ENCODE results near the gene IFFO2.

Gene IFFO2

DNA sequence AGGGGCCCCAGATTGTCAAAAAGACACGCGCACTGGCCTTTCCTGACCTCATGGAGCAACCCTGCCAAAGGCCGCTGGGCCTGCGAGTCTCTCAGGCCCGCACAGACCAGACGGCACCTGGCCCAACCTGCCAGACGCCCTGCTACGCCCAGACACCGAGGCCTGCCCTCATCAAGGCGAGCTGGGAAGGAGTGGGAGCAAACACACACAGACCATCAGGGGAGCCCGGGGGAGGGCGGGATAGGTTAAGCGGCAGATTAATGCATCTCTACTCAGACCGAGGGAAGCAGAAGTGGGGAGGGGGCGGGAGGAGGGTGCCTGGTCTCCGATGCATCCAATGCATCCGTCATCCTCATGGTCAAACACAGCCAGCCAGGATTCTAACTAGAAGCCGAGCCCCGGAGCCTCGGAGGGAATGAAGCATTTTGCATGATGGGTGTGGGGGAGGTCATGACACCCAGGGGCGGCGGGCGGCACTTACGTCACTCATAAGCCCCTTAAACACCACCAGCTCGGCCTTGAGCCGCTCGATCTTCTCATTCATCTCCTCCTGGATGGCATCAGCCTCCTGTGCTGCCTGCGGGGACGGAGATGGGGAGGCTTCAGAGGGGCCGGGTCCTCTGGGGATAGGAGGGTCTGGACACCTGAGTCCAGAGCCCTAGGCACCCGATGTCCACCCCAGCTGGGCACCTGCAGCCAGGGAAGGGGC lies 37.1 kb downstream of the IFFO2 start:
- DNase-seq (ENCODE audit: low read depth in 2 of 2): no peak

DNA sequence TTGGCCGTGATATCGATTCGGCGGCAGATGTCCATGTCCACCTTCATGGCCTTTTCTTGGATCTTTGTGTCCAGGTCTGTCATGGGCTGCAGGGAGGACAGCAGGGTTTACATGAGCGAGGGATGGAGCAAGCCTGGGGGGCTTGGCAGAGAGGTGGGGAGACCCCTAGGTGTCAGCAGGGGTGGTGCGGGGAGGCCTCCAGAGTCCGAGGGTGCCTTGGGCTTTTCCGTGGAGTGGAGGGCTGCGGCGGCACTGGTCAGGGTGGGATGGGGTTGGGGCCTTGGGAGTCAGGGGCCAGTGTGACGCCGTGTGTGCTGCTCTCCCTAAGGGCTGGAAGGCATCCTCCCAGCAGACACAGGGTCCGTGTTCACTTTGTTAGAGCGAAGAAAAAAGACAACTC lies 38.1 kb downstream of the IFFO2 start:
- no peak for DNase-seq (ENCODE audit: low read depth in 2 of 2)

DNA sequence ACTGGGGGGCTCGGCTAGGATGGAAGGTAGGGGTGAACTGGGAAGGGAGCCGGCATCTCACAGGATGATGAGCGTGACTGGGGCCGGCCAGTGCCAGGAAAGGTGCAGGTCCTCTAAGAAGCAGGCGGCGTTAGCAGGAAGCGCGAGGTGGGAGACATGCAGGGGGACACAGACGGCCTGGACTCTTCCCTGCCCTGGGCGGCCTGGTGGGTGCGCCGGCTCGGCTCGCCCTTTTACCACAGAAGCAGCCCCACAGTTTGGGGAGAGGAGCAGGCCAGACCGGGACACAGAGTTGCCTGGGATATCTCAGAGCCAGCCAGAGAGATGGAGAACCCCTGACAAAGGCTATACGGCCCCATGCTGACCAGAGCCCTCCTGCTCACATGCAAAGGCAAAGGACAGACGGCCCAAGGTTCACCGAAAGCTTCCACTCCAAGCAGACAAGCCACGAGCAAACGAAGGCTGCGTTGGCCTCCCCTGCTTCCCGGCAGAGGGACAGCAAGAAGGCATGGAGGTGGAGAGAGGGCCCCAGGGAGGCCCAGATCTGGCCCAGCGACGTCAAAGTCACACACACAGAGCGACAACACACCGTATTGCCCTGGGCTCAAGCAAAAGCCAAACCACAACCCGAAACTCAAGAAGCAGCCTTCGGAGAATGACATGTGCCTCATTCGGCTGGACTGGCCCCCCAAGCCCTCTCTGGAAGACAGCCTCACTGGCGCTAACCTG lies 39.2 kb downstream of the IFFO2 start:
- no peak for DNase-seq (ENCODE audit: low read depth in 2 of 2)

DNA sequence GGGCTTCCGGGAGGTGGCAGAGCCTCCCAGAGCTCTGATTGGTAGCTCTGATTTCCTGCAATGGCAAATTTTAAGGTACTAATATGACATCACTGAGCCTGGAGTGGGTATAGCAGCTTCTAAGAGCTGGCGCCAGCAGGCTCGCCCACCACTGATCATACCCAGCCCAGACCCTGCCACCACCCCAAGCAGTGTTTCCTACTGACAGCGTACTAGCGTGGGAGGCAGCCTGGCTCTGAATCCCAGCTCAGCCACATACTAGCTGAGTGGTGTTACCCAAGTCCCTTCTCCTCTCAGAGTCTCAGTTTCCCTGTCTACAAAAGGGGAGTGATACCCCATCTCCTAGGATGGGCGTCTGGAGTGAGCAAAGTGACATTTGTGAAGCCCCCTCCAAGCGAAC lies 41.1 kb downstream of the IFFO2 start:
- no peak for DNase-seq (ENCODE audit: low read depth in 2 of 2)

DNA sequence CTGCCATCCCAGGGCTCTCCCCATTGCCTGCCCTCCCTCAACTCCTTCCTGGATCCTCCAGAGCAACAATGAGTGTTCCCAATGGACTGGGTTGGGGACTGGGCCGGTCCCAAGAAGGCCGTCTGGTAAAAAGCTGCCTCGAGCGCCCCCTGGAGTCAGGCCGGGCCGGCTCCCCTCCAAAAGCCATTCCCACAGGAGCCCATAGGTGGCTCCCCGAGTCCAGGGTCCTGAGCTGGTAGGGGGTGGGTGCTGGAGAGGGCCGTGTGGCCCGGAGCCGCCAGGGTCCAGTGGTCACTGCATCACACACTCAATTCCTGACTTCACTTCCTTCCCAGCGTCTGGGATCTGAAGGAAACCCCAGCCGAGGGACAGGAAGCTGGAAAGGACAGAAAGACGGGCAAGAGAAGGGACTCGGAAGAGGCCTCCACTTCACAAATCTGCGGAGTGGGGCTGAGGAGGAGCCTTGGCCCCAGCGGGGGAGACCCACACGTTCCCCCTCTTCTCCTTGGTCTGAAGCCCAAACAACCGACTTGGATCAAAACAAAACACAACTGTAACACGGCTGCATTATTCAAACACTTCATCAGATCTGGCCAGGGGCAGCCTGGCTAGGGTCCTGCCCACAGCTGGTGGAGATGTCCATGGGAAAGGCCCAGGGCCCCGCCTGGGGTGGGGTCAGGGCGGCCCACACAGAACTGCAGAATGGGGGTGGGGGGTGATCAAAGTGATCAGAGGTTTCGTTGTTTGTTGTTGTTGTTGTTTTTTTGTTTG lies 43.2 kb downstream of the IFFO2 start:
- DNase-seq (ENCODE audit: low read depth in 2 of 2): peak; percentile 51 to 60

DNA sequence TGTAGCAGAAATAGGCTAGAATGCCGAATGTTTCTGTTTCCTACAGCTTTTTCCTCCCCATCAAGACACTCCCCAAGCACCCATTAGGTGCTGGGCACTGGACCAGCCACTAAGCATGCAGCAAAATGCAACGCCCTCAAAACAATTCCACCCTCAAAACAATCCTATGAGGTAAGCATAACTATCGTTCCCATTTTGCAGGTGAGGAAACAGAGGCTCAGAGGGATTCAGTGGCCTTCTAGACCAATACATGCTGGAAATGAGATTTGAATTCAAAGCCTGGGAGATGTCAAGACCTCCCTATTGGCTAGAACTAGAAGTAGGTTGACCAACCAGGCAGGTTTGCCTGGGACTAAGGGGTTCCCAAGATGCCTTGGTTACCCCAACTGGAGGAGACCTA lies 43.9 kb downstream of the IFFO2 start:
- no peak for DNase-seq (ENCODE audit: low read depth in 2 of 2)

DNA sequence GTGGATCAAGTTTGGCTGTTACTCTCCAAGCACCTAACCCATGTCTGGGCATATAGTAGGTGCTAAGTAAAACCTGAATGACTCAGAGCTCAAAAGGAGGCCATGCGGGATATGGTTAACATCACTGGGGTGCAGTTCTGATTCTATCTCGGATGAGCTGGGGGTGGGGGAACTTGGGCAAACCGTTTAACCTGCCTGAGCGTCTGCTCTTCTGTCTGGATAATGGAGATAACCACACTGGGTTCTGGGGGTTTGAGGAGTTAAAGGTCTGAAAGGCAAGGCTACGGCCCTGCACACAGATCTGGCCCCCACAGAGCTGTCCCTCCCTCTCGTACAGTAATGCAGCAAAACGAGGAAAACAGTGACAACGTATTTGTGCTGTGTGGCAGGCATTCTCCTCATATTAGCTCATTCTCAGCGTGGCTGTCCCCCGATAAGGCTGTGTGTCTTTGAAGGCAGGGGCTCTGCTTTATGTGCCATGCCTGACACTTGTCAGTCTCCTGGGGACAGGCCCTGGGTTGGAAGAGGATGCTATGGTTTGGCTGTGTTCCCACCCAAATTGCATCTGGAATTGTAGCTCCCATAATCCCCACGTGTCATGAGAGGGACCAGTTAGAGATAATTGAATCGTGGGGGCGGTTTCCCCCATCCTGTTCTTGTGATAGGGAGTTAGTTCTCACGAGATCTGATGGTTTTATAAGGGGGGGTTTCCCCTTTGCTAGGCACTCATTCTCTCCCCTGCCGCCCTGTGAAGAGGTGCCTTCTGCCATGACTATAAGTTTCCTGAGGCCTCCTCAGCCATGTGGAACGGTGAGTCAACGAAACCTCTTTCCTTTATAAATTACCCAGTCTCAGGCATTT lies 47.3 kb downstream of the IFFO2 start:
- DNase-seq (ENCODE audit: low read depth in 2 of 2): no peak

DNA sequence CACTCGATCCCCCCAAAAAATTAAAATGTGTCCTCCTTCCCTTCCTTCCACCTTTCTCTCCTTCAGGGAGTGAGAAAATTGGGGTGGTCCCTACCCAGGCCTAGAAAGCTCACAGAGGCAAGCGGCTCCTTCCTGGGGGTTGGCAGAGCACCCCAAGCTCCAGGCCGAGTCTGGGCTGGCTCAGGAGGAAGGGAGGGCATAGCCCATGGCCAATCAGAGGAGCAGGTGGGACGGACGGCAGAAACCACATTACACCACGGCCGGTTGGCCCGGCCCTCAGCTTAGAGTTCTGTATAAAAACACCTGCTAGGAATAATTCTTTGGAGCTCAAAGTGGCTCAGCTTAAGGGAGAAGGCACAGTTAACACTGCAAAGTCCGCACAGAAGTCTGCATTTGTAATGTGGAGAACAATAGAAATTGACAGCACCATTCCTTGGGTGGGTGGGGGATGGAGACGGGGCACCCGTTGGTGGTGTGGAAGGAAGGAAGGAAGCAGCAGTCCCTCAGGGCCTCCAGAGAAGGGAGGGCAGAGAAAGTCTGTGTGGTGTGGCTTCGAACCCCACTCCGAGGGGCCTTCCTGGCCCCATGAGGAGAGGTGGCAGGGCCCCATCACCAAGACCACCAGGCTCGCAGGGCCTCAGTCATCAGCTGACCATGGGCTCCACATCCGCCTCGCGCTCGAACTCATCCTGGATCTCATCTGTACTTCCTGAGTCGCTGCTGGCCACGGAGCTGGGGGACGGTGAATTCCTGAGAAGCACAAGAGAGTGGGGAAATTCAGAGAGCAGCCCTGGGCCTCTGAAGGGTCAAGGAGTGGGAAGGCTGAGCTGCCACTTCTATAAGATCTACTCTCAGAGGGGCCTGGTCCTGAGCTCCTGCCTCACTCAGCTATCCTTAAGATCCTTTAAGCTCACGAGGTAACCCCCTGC lies 48.3 kb downstream of the IFFO2 start:
- no peak for DNase-seq (ENCODE audit: low read depth in 2 of 2)

DNA sequence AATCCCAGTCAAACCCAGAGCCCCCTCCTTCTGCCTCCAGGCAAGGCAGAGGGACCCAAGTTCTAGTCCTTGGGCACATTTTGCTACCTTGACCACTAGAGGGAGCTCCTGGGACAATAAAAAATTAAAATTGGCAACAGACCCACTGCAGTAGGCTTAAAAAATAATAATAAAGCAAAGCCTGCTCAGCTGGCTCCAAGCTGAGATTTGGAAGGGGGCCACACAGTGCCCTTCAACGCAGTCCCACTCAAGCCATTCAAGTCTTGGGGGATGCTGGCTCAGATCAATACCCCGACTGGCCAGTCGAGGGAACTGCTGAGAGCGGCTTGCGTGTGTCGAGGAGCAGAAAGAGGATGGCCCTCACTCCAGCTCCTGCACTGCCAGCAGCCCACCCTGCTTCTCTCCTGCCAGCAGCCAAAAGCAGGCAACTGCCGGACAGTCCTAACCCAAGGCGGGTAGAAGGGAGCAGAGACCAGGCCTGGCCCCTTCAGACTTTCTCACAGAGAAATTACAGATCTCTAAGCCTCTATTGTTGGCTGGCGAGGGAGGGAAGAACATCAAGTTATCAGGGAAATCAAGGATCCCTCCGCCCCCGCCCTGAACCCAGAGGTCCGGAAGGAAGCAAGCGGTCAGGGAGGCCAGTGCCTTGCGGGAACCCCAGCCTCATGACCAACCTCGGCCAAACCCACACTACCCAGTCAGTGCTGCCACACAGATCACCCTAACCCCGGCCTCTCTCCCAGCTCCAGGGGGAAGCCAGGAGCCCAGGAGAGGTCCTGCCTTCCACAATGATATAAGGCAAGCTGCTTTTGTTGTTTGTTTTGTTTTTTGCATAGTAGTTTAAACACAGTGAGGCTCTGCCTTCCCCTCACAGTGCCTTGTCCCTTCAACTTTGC lies 49.2 kb downstream of the IFFO2 start:
- DNase-seq (ENCODE audit: low read depth in 2 of 2): peak in 1 of 2 donors; percentile 27

DNA sequence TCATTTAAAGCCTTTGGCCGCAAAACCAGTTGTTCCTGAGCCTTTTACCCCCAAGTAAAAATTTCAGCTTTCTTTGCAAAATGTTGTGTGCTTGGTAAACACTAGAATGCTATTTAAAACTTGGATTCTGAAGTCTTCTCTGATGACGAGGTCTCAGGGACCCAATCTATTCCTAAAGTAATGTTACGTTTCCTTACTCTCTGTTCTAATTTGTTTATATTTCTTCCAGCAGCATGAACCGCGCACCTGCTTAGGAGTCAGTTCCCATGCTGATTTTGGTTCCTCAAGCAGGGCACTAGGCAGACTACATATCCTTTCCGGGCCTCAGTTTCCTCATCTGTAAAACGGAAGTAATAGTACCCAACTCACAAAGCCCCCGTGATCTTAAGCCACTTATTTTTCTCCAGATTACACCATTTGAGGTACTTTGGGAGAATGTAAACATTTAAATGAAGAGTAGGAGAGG lies 53.2 kb downstream of the IFFO2 start:
- DNase-seq (ENCODE audit: low read depth in 2 of 2): no peak

DNA sequence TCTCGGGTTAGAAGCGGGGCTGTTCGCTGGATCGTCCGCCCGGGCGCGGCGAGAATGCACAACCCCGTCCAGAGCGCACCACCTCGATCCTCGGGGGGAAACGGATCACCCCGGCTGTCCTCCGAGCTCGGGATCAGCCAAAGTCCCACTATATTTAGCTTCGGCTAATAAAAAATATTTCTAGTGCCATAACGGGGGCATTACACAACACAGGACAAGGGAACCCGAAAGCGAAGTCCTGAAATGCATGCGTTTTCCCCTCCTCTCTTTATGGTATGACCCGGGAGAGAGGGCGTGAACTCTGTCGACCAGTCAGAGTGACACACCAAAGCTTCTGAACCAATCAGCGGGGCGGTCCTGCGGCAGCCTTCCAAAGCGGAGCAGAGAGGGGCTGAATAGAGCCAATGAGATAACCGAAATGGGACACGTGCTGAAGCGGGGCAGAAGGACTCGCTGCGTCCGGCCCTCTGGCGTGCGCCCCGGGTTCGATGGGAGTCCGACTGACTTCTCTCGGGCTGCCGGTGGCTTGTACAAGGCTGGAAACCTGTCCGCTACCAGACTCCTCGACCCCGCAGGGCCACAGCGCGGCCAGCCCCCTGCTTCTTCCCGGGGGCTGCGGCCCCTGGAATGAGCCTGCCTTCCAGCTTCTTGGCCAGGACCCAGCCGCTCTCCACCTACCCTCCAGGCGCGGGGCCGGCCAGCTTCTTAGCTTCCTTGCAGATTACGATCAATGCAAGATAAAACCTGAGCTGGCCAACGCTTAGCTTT lies 53.8 kb downstream of the IFFO2 start, which contains the start of gene ALDH4A1:
TSS of gene ALDH4A1 (minus strand) at position 33 of the 768 bp plus-strand sequence. CDS start at position 1, 32 bp downstream.
- DNase-seq (ENCODE audit: low read depth in 2 of 2): peak; percentile 89 to 91

DNA sequence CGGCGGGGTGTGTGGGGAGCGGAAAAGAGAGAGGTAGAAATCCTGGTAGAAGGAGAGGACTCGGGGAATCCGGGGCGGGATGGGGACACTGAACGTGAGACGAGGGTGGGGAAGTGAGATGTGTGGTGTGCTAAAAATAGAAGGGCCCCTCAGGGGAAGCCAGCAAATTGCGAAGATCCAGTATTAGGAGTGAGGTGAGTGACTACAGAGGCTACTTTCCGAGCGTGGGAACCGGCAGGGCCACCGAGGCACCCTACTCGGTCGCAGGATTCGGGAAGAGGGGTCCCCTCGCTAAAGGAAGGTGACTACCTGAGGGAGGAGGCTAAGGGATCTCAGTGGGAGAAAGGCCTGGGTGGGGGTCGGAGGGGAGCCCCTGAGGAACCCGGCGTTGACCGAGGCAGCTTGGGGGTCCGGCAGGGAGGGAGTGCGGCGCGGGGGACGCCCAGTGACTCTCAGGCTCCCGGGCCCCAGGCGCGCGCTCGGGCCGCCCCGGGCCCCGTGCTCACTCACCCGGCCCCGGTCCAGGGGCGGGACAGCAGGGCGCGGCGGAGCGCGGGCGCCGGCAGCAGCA lies 54.4 kb downstream of the IFFO2 start:
- DNase-seq (ENCODE audit: low read depth in 2 of 2): no peak

DNA sequence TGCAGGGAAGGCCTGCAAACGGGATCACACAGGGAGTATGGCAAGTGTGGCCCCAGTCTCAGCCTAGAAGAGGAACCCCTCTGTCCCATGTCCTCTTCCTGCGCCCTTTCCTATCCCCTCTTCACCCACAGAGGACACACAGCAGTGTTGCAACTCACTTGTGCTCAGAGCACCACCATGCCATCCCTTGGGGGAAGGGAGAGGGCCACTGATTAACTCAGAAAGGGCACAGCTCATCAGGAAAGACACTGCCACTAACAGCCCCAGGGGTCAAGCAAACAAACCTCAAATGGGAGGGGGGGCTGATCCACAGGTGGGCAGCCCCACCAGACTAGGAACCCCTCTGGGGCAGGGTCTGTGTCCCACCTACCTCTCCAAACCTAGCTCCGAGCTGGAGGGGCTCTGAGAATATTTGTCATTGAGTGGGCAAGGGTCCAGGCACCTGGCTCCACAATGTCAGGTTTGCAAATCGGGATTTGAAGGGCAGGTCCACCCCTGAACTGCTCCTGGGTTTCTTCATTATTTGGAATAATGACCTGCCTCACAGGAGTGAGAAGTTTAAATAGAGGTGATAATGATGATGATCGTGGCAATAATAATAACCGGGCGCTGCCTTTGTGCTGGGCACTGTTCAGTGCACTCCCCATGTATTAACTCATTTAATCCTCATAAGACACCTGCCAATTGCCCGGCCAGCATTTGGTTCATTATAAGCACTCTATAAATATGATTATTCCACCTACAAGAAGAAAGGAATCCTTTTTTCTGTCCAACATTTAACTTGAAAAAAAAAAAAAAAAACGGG lies 55.1 kb downstream of the IFFO2 start:
- DNase-seq (ENCODE audit: low read depth in 2 of 2): no peak

DNA sequence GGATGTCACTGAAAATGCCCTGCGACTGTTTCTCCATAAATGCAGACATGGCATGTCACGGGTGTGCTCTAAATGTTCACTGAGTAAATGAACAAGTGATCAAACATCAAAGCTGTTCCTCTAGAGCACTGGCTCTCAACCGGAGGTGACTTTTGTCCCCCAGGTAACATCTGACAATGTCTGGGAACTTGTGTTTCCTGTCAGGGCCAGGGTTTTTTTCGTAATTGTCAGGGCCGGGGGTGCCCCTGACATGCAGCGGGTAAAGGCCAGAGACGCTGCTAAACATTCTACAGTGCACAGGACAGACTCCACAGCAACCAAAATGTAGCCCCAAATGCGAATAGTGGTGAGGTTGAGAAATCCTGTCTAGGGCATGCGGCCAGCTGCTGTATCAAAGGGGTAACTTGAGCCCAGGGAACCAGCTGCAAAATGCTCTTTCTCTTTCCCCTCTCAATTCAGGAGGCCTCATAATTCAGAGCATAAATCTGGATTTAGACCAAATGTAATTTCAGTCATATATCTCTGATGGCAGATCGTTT lies 56.1 kb downstream of the IFFO2 start:
- DNase-seq (ENCODE audit: low read depth in 2 of 2): no peak

DNA sequence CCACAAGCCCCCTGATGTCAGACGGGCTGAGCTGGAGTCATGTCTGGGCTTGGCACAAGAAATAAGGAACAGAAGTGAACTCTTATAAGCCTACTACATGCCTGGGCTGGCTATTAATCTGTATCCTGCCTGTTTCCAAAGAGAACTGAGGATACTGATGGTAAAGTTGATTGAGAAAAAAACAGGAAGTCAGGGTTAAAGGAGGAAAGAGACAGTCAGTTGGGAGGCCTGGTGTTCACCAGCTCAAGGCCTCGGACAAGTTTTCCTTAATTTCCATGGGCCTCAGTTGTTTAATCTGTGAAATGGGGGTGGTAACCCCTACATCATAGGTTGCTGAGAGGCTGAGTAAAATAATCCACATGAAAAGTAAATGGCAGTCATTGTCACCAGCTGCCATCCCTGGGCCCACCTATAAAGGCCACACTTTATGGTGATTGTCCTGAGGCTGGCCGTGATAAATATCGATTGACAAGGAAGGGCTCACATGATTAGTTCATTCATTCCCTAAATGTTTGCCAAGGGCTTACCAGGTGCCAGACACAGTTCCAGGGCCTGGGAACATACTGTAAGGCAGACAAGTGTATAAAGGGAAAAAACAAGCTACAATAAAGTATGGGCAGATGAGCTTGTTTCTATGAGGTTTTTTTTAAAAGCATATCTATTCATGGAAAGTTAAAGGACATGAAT lies 57.0 kb downstream of the IFFO2 start:
- DNase-seq (ENCODE audit: low read depth in 2 of 2): no peak

DNA sequence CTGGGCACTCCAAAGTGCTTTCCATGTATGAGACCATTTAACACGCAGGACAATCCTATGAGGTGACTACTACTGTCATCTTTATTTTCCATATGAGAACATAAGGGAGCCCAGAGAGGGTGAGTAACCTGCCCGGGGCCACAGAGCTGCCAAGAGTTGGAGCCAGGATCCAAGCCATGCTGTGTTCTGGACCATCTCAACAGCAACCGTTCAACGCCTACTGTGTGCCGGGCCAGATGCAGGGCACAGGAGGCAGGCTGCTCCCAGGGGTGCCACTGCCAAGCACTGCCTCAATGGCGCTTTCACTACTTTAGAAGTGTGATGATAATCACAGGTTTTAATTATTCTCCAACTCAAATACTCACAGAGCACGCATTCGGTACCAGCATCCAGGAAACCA lies 57.9 kb downstream of the IFFO2 start:
- no peak for DNase-seq (ENCODE audit: low read depth in 2 of 2)

DNA sequence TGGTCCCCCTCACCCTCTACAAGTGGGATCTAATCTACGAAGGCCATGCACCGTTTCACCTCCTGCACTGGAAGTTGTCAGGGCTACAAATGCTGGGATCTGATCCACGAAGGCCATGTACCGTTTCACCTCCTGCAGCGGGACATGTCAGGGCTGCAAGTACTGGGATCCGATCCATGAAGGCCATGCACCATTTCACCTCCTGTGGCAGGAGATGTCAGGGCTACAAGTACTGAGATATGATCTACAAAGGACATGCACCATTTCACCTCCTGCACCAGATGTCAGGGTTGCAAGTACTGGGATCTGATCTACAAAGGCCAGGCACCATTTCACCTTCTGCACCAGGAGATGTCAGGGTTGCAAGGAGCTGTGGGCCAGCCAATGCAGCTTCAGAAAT lies 61.2 kb downstream of the IFFO2 start:
- DNase-seq (ENCODE audit: low read depth in 2 of 2): no peak
